ENCODE data around the gene CACNA1I.

- TF ChIP-seq CTCF (conservative IDR thresholded peaks at IDR 0.05) (no peak), ZFX (IDR thresholded peaks at IDR 0.05) (no peak)
These were observed 60.2 kb downstream of the CACNA1I start for GRCh38 chr22:39630721-39631120.
